Thyroid gland (tissue), 4 donors: ENCODE data around the gene YBX3.
"Not testable (repeated sequence)": the region's sequence is repeated elsewhere in the genome, so short reads cannot be mapped to it uniquely, and the experiment has no call there.

ENCODE experiments used
- POLR2A ChIP-seq, 2 donors: fragments of 450-650 bp; IDR thresholded peaks; one replicate each; pipeline ENCODE4 v1.6.1; 2017; ENCODE audit warnings: antibody characterized with exemption in 2 of 2, mild to moderate bottlenecking in 2 of 2, moderate library complexity in 1 of 2
- TF ChIP-seq, protein P1 (sequence below), 6 experiments: fragments of 200-600 bp in 3 of 6; fragments of 450-650 bp in 3 of 6; sonication (generic) in 3 of 6; IDR thresholded peaks; one replicate each; pipeline ENCODE4 v1.5.1; 2016 to 2019; ENCODE audit warnings: antibody characterized with exemption in 6 of 6, mild to moderate bottlenecking in 2 of 6, inconsistent platforms in 1 of 6, moderate library complexity in 1 of 6

DNA sequence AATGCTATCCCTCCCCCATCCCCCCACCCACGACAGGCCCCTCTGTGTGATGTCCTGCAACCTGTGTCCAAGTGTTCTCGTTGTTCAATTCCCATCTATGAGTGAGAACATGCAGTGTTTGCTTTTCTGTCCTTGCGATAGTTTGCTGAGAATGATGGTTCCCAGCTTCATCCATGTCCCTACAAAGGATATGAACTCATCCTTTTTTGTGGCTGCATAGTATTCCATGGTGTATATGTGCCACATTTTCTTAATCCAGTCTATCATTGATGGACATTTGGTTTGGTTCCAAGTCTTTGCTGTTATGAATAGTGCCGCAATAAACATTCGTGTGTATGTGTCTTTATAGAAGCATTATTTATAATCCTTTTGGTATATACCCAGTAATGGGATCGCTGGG, 20.3 kb upstream of the YBX3 start:
- not testable (repeated sequence) for TF ChIP-seq POLR2A (IDR thresholded peaks at IDR 0.05)
- TF ChIP-seq, protein P1, sequence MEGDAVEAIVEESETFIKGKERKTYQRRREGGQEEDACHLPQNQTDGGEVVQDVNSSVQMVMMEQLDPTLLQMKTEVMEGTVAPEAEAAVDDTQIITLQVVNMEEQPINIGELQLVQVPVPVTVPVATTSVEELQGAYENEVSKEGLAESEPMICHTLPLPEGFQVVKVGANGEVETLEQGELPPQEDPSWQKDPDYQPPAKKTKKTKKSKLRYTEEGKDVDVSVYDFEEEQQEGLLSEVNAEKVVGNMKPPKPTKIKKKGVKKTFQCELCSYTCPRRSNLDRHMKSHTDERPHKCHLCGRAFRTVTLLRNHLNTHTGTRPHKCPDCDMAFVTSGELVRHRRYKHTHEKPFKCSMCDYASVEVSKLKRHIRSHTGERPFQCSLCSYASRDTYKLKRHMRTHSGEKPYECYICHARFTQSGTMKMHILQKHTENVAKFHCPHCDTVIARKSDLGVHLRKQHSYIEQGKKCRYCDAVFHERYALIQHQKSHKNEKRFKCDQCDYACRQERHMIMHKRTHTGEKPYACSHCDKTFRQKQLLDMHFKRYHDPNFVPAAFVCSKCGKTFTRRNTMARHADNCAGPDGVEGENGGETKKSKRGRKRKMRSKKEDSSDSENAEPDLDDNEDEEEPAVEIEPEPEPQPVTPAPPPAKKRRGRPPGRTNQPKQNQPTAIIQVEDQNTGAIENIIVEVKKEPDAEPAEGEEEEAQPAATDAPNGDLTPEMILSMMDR (IDR thresholded peaks at IDR 0.05): not testable (repeated sequence)
